NB4 (cell line): ENCODE results near the gene GUCA2B.

Source experiments
- MYC ChIP-seq: IDR thresholded peaks from 2 replicates; pipeline ENCODE4 v1.6.1; 2011; ENCODE audit warnings: low read depth, low read length
- POLR2A ChIP-seq: IDR thresholded peaks from 2 replicates; pipeline ENCODE4 v1.6.1; 2011; ENCODE audit warnings: mild to moderate bottlenecking; ENCODE audit not compliant: insufficient read length; ENCODE audit errors: extremely low read depth
- TF ChIP-seq, protein P1 (sequence below): IDR thresholded peaks from one replicate; pipeline ENCODE4 v1.5.1; 2012; ENCODE audit warnings: low read depth, low read length
- TF ChIP-seq, protein P2 (sequence below): IDR thresholded peaks from 2 replicates; pipeline ENCODE4 v1.6.1; 2011; ENCODE audit warnings: low read depth, low read length

DNA sequence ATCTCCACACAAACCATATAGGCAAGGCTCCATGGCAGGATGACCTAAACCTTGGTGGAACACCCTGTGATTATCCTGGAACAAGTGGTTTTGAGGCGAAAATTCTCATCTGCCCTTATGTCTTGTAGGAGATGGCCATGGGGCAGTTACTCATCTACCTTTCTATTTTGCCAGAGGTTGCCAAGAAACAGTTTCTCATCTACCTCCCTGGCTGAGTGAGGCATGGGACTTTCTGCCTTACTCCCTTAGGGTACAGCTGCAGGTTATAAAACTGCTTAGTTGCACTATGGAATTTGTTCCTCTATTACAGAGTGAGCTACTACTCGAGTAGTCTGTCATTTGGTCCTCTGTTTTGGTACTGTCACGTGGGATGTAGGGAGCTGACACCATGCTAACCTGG, 42.6 kb downstream of the GUCA2B start:
- TF ChIP-seq POLR2A (no peak), MYC (no peak)
- TF ChIP-seq, protein P1, sequence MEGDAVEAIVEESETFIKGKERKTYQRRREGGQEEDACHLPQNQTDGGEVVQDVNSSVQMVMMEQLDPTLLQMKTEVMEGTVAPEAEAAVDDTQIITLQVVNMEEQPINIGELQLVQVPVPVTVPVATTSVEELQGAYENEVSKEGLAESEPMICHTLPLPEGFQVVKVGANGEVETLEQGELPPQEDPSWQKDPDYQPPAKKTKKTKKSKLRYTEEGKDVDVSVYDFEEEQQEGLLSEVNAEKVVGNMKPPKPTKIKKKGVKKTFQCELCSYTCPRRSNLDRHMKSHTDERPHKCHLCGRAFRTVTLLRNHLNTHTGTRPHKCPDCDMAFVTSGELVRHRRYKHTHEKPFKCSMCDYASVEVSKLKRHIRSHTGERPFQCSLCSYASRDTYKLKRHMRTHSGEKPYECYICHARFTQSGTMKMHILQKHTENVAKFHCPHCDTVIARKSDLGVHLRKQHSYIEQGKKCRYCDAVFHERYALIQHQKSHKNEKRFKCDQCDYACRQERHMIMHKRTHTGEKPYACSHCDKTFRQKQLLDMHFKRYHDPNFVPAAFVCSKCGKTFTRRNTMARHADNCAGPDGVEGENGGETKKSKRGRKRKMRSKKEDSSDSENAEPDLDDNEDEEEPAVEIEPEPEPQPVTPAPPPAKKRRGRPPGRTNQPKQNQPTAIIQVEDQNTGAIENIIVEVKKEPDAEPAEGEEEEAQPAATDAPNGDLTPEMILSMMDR: no peak
- TF ChIP-seq, protein P2, sequence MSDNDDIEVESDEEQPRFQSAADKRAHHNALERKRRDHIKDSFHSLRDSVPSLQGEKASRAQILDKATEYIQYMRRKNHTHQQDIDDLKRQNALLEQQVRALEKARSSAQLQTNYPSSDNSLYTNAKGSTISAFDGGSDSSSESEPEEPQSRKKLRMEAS: no peak
